ENCODE measurements around the gene TNF.

DNA sequence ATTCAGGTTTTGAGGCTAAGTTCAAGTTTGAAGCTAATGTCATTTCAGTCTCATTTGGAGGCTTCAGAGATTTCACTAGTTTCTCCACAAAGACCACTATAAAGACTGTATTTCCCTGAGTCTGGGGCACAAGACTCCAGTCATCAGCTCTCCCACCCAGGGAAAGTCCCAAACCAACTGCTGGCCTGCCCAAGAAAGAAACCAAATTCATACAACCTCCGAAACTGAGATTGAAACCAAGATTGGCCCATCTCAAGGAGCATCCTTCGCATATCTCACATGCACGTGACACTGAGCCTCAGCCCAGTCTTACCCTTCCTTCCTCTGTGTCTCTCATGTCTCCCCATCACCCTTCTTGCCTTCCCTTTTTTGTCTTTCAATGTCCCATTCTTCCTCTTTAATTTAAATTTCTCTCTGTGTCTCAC is 6.8 kb upstream of the TNF start:
- TF ChIP-seq, protein P1, sequence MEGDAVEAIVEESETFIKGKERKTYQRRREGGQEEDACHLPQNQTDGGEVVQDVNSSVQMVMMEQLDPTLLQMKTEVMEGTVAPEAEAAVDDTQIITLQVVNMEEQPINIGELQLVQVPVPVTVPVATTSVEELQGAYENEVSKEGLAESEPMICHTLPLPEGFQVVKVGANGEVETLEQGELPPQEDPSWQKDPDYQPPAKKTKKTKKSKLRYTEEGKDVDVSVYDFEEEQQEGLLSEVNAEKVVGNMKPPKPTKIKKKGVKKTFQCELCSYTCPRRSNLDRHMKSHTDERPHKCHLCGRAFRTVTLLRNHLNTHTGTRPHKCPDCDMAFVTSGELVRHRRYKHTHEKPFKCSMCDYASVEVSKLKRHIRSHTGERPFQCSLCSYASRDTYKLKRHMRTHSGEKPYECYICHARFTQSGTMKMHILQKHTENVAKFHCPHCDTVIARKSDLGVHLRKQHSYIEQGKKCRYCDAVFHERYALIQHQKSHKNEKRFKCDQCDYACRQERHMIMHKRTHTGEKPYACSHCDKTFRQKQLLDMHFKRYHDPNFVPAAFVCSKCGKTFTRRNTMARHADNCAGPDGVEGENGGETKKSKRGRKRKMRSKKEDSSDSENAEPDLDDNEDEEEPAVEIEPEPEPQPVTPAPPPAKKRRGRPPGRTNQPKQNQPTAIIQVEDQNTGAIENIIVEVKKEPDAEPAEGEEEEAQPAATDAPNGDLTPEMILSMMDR (IDR thresholded peaks at IDR 0.05; ENCODE audit: extremely low read depth in 1 of 2, insufficient read depth in 1 of 2, low read depth in 1 of 2, low read length in 2 of 2), result no peak
- TF ChIP-seq POLR2A (IDR thresholded peaks at IDR 0.05; ENCODE audit: low read depth, low read length) (no peak), FOS (IDR thresholded peaks at IDR 0.05; ENCODE audit: borderline replicate concordance, insufficient read depth, low read length) (no peak), POLR2AphosphoS5 (IDR thresholded peaks at IDR 0.05; ENCODE audit: insufficient read depth, low read depth, low read length) (no peak), JUN (IDR thresholded peaks at IDR 0.05; ENCODE audit: borderline replicate concordance, insufficient read depth, insufficient read length, low read depth) (no peak), EZH2 (IDR thresholded peaks at IDR 0.05; ENCODE audit: borderline replicate concordance, low read depth, low read length, severe bottlenecking) (no peak)
- TF ChIP-seq, protein P2, sequence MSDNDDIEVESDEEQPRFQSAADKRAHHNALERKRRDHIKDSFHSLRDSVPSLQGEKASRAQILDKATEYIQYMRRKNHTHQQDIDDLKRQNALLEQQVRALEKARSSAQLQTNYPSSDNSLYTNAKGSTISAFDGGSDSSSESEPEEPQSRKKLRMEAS (IDR thresholded peaks at IDR 0.05; ENCODE audit: insufficient read depth, insufficient read length), result no peak

All from endothelial cell of umbilical vein (primary cell).